Keratinocyte (primary cell): ENCODE measurements around the gene DUSP3. TPM values are rescaled to one million over a fixed set of nuclear protein-coding genes. Genes with fewer than 3 reads are reported as not detected.

Experiments used
- DNase-seq: peaks from one replicate; pipeline ENCODE4 v3.0.0-alpha.2; 2011; ENCODE audit warnings: low read depth, missing footprints, low spot score
- FAIRE-seq: peaks from 2 replicates; lab custom pipeline; 2011; peaks lifted over from hg19 to GRCh38; lab: Jason Lieb, UNC
- H2AFZ ChIP-seq: 2 replicates; pipeline ENCODE4 v1.6.0; 2012; ENCODE audit warnings: low read length, control low read depth, inconsistent platforms; ENCODE audit not compliant: control insufficient read depth
- H3K27ac ChIP-seq: 2 replicates; pipeline ENCODE4 v1.5.1; 2011; ENCODE audit warnings: low read length; ENCODE audit not compliant: control insufficient read depth, insufficient read depth
- H3K27me3 ChIP-seq: 3 replicates; pipeline ENCODE4 v1.6.0; 2011; ENCODE audit warnings: low read length; ENCODE audit not compliant: control insufficient read depth, insufficient read depth; ENCODE audit errors: extremely low read depth
- H3K36me3 ChIP-seq, 2 experiments: 2 replicates in 1 of 2; 3 replicates in 1 of 2; pipeline ENCODE4 v1.5.1; 2011; ENCODE audit warnings: low read length in 2 of 2, mild to moderate bottlenecking in 1 of 2; ENCODE audit not compliant: control insufficient read depth in 2 of 2, insufficient read depth in 2 of 2; ENCODE audit errors: extremely low read depth in 1 of 2
- H3K4me1 ChIP-seq: 3 replicates; pipeline ENCODE4 v1.5.1; 2011; ENCODE audit warnings: low read length; ENCODE audit not compliant: control insufficient read depth, insufficient read depth; ENCODE audit errors: extremely low read depth
- H3K4me2 ChIP-seq: 3 replicates; pipeline ENCODE4 v1.6.0; 2011; ENCODE audit warnings: low read depth, low read length; ENCODE audit not compliant: control insufficient read depth, insufficient read depth; ENCODE audit errors: extremely low read depth
- H3K4me3 ChIP-seq, 3 experiments: fragments of 200-600 bp in 1 of 3; sonication (generic) in 1 of 3; 2 replicates in 2 of 3; 3 replicates in 1 of 3; pipeline ENCODE4 v1.5.1; 2011 to 2016; ENCODE audit warnings: low read length in 3 of 3, mild to moderate bottlenecking in 3 of 3, control low read depth in 2 of 3, inconsistent platforms in 1 of 3, low read depth in 1 of 3, mixed read lengths in 1 of 3, mixed run types in 1 of 3, moderate library complexity in 1 of 3; ENCODE audit not compliant: control insufficient read depth in 2 of 3, insufficient read depth in 2 of 3; ENCODE audit errors: extremely low read depth in 1 of 3
- H3K79me2 ChIP-seq: 2 replicates; pipeline ENCODE4 v1.6.0; 2012; ENCODE audit warnings: low read length; ENCODE audit not compliant: control insufficient read depth, insufficient read depth
- H3K9ac ChIP-seq: 3 replicates; pipeline ENCODE4 v1.6.0; 2011; ENCODE audit warnings: low read length; ENCODE audit not compliant: control insufficient read depth, insufficient read depth; ENCODE audit errors: extremely low read depth
- H3K9me1 ChIP-seq: 3 replicates; pipeline ENCODE4 v1.6.0; 2011; ENCODE audit warnings: low read length; ENCODE audit not compliant: control insufficient read depth, insufficient read depth; ENCODE audit errors: extremely low read depth
- H3K9me3 ChIP-seq: 2 replicates; pipeline ENCODE4 v1.5.1; 2012; ENCODE audit warnings: low read depth, low read length; ENCODE audit not compliant: control insufficient read depth
- H4K20me1 ChIP-seq: 3 replicates; pipeline ENCODE4 v1.6.0; 2011; ENCODE audit warnings: low read length; ENCODE audit not compliant: control insufficient read depth, insufficient read depth; ENCODE audit errors: extremely low read depth
- CTCF ChIP-seq, 3 experiments: IDR thresholded peaks in 1 of 3; conservative IDR thresholded peaks in 1 of 3; optimal IDR thresholded peaks in 1 of 3; 2 replicates in 2 of 3; 3 replicates in 1 of 3; pipeline versions ENCODE3 to v1.5.1; 2011; ENCODE audit warnings: low read length in 3 of 3, mild to moderate bottlenecking in 3 of 3, moderate library complexity in 2 of 3, control low read depth in 1 of 3, inconsistent platforms in 1 of 3; ENCODE audit not compliant: insufficient read depth in 2 of 3; ENCODE audit errors: extremely low read depth in 1 of 3
- EZH2 ChIP-seq: IDR thresholded peaks from one replicate; pipeline ENCODE4 v1.6.1; 2012; ENCODE audit warnings: inconsistent platforms, mild to moderate bottlenecking, low read length, moderate library complexity
- dilution Hi-C: fragments of 300-500 bp; cut with MboI; formaldehyde crosslinking; loops from one replicate; pipeline ENCODE4 v1.7.0; 2020; ENCODE audit warnings: low sequenced_read_pairs; ENCODE audit not compliant: extremely low pct_ligation_motif_present
- polyA plus RNA-seq, 5 experiments: library from polyadenylated mRNA; depleted of rRNA in 3 of 5; stranded (reverse) in 3 of 5; stranded (forward) in 1 of 5; unstranded in 1 of 5; fragments of >200 nt; gene quantifications; 1 replicate in 1 of 5; 2 replicates in 3 of 5; 3 replicates in 1 of 5; pipeline versions ENCODE4 v1.2.1 to v1.2.3, GENCODE V29; 2011 to 2012; ENCODE audit warnings: missing spikeins in 2 of 5, low read depth in 1 of 5, low replicate concordance in 1 of 5

DUSP3 gene
- polyA plus RNA-seq, 1 donor (not counting 4 experiments of a cell fraction or from before 2014, with no cell fraction given), result 39.2 TPM

GRCh38 chr17:43757171-43757660 is 21.6 kb downstream of the DUSP3 start:
- Histone ChIP-seq H3K79me2 (no peaks in the 10 kb centered on the region), H4K20me1 (no peaks in the 10 kb centered on the region), H3K36me3 (no peaks in the 10 kb centered on the region), H3K27me3 (peaks cover 11% of the 10 kb centered on the region), H3K27ac (no peak overlapping the region), H2AFZ (no peak overlapping the region), H3K9me3 (no peaks in the 10 kb centered on the region), H3K9me1 (no peaks in the 10 kb centered on the region), H3K4me3 (no peak overlapping the region), H3K4me1 (peaks cover 31% of the 10 kb centered on the region), H3K4me2 (no peak overlapping the region), H3K9ac (no peak overlapping the region)
- dilution Hi-C loops, result no loop called here
- no peak for DNase-seq
- FAIRE-seq, result no peak
- TF ChIP-seq CTCF (optimal IDR thresholded peaks at IDR 0.05 in 1 of 3, IDR thresholded peaks at IDR 0.05 in 1 of 3, conservative IDR thresholded peaks at IDR 0.05 in 1 of 3; ENCODE audit: extremely low read depth in 1 of 3, insufficient read depth in 2 of 3, low read length in 3 of 3) (no peak), EZH2 (no peak)

DNA sequence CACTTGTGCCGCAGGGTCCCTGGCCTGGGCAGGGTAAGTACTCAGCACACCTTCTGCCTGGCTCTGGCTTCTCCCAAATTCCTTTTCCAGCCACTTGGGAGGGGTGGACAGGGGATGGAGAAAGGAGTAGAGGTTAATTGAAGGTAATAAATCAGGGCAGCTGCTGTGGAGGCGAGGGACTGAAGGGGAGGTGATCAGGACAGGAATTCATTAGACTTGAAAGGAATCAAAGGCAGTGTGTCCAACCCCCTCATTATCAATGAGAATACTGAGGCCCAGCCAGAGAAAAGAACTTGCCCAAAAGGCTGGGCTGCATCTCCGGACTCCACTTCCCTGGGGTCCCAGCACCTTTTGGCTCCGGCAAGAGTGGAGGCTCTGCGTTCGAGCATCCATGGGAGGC is 22.6 kb downstream of the DUSP3 start:
- Histone ChIP-seq H3K27ac (no peak overlapping the region), H3K4me1 (peaks cover 31% of the 10 kb centered on the region), H3K4me3 (no peak overlapping the region), H4K20me1 (no peaks in the 10 kb centered on the region), H3K9me3 (no peaks in the 10 kb centered on the region), H3K36me3 (no peaks in the 10 kb centered on the region), H3K9me1 (no peaks in the 10 kb centered on the region), H3K27me3 (peaks cover 11% of the 10 kb centered on the region), H2AFZ (no peak overlapping the region), H3K4me2 (no peak overlapping the region), H3K79me2 (no peaks in the 10 kb centered on the region), H3K9ac (no peak overlapping the region)
- dilution Hi-C loops, result no loop called here
- TF ChIP-seq EZH2, result no peak
- TF ChIP-seq CTCF (optimal IDR thresholded peaks at IDR 0.05 in 1 of 3, IDR thresholded peaks at IDR 0.05 in 1 of 3, conservative IDR thresholded peaks at IDR 0.05 in 1 of 3; ENCODE audit: extremely low read depth in 1 of 3, insufficient read depth in 2 of 3, low read length in 3 of 3), result no peak
- FAIRE-seq (no peak), DNase-seq (no peak)
